Anterior cingulate cortex (tissue), 58 donors: ENCODE results near the gene PADI3.

Experiments used
- DNase-seq, 58 donors: peaks; one replicate each; lab custom pipeline; 2025; lab: John Stamatoyannopoulos, UW

PADI3 gene

GRCh38 chr1:17292299-17293160, 43.6 kb downstream of the PADI3 start:
- no peak for DNase-seq

DNA sequence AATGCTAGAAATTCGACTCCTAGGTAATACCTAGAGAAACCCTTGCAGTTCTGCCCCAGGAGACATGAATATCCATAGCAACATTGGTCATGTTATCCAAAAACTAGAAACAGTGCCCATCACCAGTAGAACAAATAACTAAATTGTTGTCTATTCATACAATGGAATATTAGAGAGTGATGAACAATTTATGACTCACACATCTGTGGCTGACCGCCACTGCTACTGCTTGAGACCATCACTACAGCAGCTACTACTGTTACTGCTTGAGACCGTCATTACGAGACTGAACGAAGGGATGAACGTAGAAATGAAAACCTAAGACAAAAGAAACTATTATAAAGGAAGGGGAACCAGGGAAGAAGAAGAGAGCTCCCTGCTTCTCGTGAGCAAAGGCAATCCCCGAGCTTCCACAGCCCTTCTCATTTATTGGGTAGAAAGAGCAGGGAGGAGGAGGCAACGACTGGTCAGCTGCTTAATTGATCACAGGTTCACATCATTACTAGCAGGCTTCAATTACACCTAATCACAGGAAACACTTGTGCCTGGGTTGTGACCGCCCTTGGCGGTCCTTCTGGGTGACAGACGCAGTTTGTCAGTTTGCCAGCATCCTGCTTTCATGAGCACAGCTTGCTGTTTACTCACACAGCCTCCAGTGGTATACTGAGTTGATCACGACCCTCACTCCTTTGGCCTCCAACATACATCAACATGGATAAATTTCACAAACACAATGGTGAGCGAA, 45.0 kb downstream of the PADI3 start:
- no peak for DNase-seq

DNA sequence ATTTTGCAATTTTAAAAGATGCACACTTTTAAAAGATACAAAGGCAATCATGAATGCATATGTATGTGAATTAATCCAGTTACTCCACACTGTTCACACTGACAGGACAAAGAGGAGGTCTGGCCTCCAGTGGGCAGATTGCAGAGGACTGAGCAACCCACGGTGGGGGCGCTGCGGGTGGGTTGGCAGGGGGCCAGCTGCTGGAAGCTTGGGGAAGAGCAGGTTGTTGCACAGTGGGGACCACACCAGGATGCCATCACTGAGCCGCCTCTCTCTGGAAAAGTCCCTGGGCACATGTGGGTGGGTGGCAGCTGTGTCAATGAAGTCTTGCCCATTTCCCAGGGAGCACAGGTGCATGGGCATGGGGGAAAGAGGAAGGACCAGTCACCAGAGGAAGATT, 46.4 kb downstream of the PADI3 start:
- no peak for DNase-seq

DNA sequence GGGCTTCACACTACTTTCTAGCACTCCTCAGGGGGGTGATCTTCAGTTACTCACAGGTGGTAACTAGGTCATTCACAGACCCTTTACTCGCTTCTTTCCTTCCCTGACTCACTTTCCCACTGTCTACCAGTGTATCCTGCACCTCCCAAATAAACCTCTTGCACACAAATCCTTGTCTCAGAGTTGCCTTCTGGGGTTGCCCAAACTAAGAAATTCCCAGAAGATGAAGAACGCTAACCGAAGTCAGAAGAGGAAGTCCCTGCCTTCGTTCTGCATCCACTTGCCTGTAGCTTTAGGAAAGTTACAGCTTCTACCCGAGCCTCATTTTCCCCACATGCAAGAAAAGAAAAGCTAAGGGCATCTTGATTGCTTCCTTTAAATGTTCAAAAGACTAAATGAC, 47.2 kb downstream of the PADI3 start:
- DNase-seq: no peak

DNA sequence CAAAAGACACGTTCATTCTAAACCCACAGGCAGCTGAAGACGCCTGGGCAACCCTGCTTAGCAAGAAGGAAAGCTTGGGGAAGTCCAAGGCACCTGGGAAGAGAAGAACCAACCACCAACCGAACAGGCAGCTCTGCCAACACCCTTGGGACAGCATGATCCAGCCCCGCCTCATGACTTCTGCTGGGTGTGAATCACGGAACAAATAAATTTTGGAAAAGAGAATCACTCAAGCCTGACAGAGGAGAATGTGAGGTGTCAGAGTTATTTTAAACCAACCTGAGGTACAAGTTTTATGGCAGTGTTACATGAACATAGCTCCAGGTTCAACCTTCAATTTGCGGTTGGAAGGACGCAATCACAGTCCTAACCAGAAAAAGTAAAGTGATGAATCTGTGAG, 49.1 kb downstream of the PADI3 start:
- DNase-seq: no peak

- DNase-seq: no peak
Measured at GRCh38 chr1:17301767-17302166, 52.9 kb downstream of the PADI3 start.

- no peak for DNase-seq
Measured at GRCh38 chr1:17304151-17304825, 55.4 kb downstream of the PADI3 start.

DNA sequence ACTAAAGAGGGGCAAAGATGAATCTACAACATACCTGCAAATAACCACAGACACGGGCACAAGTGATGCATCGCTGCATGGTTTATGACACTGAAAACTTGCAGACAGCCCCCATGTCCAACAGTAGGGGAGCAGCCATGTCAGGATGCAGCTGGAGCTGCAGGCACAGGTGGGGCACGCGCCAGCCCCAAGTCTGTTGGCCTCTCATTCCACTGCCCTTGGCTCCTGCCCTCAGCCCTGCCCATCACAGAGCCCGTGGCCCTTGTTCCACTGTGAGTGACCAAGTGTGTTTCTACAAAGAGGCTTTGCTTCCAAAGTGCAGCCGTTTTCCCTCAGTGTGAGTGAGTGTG, 55.9 kb downstream of the PADI3 start:
- DNase-seq: no peak

DNA sequence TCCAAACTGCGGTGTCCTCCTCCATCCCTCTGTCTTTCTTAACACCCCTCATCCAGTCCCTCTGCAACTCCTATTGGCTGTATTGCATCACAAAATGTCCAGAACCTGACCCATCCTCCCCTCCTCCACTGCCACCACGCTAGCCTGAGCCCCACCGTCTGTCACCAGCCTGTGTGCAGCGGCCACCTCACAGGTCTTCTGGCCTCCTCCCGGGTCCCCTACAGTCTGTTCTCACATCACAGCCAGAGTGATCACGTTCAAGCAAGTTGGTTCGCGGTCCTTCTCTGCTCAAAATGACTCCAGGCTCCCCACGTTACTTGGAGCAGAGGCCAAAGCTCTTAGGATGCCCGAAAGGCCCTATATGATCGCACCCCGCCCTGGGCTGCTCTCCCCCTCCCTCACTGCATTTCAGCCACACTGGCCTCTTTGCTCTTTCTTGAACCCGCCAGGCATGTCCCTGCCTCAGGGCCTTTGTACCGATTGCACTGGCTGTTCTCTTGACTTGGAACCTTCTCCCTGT, 56.7 kb downstream of the PADI3 start:
- no peak for DNase-seq

DNA sequence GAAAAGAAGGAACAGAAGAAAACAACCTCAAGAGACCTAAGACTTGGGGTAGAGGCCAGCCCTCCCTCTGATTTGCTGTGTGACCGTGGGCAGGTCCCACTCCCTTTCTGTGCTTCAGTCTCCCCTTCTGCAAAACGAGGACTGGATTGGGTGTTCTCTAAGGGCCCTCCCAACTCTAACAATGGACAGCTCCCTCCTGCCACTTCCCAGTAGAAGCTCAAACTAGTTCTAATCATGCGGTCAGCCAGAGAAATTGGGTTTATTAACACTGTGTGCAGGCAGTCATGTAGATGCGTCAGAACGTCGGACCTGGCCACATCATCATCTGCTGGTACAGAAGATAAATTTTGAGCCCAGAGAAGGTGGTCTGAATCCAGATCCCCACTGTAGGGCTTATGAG, 57.5 kb downstream of the PADI3 start:
- DNase-seq: no peak

GRCh38 chr1:17306921-17307320, 58.0 kb downstream of the PADI3 start:
- no peak for DNase-seq

DNA sequence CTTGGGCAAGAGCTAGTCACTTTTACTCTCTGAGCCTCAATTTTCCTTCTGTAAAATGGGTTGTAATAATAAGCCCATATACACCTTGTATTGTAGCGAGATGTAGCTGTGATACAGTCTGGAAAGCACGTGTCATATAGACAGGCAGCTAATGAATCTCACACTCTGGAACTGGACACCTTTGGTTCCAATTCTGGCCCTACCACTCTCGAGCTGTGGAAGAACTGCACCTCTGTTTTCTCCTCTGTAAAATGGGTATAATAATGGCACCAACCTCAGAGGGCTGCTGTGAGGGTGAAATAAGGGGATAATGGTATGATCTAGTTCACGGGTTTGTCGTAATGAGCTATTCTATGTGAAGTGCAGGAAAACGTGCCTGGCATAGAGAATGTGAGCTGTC, 58.4 kb downstream of the PADI3 start:
- DNase-seq: no peak

- DNase-seq: no peak
Measured at GRCh38 chr1:17307946-17308345, 59.0 kb downstream of the PADI3 start, which contains the start of gene PADI4. Gene PADI4 (plus strand): TSS chr1:17308197. CDS start chr1:17308223, 26 bp downstream.

DNA sequence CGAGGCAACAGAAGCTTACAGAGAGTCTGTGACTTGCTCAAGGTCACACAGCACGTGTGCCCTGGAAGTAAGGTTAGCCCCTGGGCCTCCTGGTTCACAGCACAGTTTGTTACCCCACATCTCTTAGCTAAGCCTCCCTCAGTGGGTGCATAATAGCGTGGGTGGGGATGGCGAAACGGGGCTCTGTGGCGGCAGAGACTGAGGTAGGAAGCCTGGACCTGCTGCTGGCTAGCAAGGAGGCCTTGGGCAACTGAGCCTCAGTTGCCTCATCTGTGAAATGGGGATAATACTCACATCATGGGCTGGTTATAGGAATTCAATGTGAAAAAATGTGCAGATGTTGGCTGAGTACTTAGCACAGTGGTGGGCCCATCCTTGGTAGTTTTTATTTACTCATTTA, 59.7 kb downstream of the PADI3 start:
- no peak for DNase-seq

GRCh38 chr1:17309426-17310067, 60.6 kb downstream of the PADI3 start:
- no peak for DNase-seq

GRCh38 chr1:17310068-17310640, 61.3 kb downstream of the PADI3 start:
- no peak for DNase-seq

DNA sequence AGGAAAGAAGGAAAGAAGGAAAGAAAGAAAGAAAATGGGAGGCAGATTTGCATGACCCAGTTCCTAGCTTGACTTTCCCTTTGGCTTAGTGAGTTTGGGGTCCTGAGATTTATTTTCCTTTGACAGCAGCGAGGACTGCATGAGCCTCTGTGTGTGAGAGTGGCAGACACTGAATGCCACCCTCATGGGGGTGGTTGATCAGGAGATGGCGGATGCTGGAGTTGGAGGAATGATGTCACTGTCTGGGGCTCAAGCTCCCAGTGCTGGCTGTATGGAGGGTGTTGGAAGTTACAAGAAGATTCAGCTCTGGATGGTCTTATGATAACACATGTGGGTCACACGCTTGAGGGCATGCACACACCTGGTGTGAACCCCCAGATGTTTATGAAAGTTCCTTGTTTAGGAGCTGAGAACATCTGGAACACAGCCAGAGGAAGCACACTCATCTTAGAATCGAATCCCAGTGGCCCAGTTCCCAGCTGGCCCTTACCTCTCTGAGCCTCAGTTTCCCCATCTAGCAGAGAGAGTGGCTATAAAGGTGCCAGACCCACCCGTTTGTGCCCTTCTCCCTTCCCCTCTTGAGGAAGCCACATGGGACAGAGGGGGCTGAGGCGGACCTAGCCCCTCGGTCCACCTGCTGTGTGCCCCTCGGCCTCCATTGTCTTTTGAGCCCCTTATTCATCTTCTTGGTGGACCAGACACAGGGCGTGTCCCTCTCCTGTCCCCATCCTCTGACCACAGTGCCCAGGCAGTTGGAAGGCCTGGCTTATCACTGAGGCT, 64.8 kb downstream of the PADI3 start:
- DNase-seq: no peak

DNA sequence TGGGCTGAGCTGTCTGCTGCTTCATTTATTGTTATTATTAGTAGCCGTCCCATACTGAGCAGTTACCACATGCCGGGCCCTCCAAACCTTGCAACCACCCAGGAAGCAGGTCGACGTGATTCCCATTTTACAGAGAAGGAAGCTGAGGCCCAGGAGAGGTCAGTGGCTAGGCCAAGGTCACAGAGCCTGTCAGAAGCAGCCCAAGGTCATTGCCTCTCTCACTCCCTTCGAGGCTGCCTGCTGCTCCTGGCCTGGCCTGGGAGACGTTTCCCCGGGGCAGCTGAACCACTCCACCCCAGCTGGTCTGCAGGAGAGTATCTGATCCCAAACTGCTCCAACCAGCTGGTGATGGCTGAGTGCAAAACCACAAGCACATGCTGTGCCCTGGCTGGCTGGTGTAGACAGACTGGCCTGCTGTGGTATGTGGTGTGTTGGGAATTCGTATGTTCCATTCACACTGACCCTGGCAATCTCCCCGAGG, 65.6 kb downstream of the PADI3 start:
- DNase-seq: no peak

DNA sequence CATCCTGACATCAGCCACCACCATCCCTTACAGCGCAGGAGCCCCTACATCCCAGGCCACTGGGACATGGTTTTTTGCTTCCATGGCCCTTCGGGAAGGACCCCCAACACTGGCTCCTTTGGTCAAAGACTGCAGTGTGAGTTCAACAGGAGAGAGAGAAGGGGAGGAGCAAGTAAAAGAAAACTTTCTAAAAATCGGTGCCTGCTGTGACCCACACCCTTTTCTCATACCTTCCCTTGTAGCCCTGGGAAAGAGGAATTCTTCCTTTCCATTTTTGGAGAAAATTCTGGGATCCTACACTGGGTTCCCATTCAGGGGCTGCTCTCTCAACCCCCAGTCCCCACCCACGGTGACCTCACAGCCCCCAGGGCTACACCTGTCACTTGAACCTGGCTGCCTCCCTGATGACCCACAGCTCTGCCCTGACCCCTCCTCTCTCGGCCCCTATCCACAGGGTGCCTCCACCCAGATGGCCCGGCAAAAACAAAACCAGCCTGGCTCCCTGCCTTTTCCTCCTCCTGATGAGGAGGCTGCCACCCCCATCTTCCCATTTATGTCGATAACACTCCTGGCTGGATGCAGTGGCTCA, 66.7 kb downstream of the PADI3 start:
- DNase-seq: no peak
